ENCODE data around the gene HCRT.

DNA sequence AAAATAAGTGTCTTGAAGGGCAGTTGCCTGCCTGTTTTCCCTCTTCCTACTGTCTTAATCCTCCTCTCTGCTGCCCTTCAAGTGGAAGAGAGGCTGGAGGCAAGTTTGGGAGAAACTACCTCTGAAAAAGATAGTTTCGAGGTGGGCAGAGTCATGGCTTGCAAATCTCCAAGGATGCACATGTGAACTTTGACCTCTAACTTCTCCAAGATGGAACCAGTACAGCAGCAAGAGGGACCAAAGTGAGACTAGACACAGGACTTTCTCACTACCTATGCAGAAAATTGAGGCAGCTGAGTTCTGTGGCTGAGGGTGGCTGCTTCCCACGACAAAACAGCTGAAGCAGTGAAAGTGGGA, 3.4 kb downstream of the HCRT start:
- no peak for TF ChIP-seq YY1 (IDR thresholded peaks at IDR 0.05; ENCODE audit: insufficient read depth, insufficient read length)
- TF ChIP-seq SUZ12 (IDR thresholded peaks at IDR 0.05; ENCODE audit: extremely low read depth, insufficient read depth, insufficient read length): no peak
- TF ChIP-seq ZNF274 (IDR thresholded peaks at IDR 0.05; ENCODE audit: low read depth, low read length): no peak

All from NT2/D1 (cell line).